Measurements from ENCODE around the gene PRSS57.

DNA sequence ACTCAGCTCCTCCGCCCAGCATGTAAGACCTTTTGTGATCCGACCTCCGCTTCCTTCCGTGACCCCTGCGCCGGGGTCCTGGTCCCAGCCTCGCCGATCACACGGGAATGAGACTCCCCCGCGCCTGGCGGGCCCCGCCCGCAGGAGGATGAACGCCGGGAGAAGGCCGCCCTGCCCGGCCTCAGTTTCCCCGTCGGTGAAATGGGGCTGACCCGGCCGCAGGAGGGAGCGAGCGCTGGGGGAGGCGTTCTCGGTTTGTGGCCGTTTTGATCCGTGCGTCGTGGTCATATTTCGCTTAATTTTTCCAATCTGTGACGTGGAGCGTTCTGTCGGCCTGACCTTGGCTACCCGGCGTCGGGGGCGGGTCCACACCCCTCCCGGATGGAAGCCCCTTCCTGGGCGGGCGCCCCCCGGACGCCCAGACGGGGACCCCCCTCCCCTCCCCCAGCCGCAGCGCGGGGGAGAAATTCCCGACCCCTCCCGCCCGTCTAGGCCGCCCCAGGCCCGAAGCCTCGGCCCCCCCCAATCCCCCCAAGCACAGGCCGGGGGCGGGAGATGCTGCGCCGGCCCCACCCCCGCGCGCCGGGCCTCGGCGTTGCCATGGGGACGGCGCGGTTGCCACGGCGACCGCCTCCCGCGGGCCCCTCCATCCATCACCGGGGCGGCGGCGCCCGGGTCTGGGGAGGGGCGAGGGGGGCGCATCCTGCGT, 24.5 kb upstream of the PRSS57 start:
- no peak for TF ChIP-seq RFX5 (IDR thresholded peaks at IDR 0.05; ENCODE audit: low read depth, low read length)
- TF ChIP-seq MIXL1 (CRISPR knock-in tag; IDR thresholded peaks at IDR 0.05) = no peak
- TF ChIP-seq, protein P1, sequence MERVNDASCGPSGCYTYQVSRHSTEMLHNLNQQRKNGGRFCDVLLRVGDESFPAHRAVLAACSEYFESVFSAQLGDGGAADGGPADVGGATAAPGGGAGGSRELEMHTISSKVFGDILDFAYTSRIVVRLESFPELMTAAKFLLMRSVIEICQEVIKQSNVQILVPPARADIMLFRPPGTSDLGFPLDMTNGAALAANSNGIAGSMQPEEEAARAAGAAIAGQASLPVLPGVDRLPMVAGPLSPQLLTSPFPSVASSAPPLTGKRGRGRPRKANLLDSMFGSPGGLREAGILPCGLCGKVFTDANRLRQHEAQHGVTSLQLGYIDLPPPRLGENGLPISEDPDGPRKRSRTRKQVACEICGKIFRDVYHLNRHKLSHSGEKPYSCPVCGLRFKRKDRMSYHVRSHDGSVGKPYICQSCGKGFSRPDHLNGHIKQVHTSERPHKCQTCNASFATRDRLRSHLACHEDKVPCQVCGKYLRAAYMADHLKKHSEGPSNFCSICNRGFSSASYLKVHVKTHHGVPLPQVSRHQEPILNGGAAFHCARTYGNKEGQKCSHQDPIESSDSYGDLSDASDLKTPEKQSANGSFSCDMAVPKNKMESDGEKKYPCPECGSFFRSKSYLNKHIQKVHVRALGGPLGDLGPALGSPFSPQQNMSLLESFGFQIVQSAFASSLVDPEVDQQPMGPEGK (CRISPR knock-in tag; IDR thresholded peaks at IDR 0.05) = no peak

All from HepG2 (cell line).